ENCODE results near the gene NEO1. TPM values are rescaled to one million over a fixed set of nuclear protein-coding genes. Genes with fewer than 3 reads are reported as not detected.

Gene NEO1
- total RNA-seq, 1 experiment from 2014 or later, result 12.4 TPM

- no peak overlapping the region for H3K4me3 Mint-ChIP-seq (ENCODE audit: unreplicated experiment)
- H3K4me1 Mint-ChIP-seq (ENCODE audit: low read depth, unreplicated experiment), result no peaks in the 10 kb centered on the region
- no peaks in the 10 kb centered on the region for H3K27me3 ChIP-seq (replicated peaks; ENCODE audit: control insufficient read depth, insufficient read depth, low read length)
- ChIA-PET CTCF (no interaction called here), POLR2A (no interaction called here)
- no peak overlapping the region for H3K27ac Mint-ChIP-seq (ENCODE audit: unreplicated experiment)
- H3K36me3 ChIP-seq (ENCODE audit: control insufficient read depth, insufficient read depth, low read length), result no peaks in the 10 kb centered on the region
- BruUV-seq (replicated peaks), result no TSS peak
- no peaks in the 10 kb centered on the region for H3K9me3 Mint-ChIP-seq (ENCODE audit: unreplicated experiment)
- H3K9me3 ChIP-seq, result no peaks in the 10 kb centered on the region
- TF ChIP-seq, protein P1, sequence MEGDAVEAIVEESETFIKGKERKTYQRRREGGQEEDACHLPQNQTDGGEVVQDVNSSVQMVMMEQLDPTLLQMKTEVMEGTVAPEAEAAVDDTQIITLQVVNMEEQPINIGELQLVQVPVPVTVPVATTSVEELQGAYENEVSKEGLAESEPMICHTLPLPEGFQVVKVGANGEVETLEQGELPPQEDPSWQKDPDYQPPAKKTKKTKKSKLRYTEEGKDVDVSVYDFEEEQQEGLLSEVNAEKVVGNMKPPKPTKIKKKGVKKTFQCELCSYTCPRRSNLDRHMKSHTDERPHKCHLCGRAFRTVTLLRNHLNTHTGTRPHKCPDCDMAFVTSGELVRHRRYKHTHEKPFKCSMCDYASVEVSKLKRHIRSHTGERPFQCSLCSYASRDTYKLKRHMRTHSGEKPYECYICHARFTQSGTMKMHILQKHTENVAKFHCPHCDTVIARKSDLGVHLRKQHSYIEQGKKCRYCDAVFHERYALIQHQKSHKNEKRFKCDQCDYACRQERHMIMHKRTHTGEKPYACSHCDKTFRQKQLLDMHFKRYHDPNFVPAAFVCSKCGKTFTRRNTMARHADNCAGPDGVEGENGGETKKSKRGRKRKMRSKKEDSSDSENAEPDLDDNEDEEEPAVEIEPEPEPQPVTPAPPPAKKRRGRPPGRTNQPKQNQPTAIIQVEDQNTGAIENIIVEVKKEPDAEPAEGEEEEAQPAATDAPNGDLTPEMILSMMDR (IDR thresholded peaks at IDR 0.05; ENCODE audit: insufficient read depth in 1 of 2, low read depth in 1 of 2, low read length in 1 of 2, severe bottlenecking in 1 of 2, unreplicated experiment in 1 of 2), result no peak
- no peaks in the 10 kb centered on the region for H3K27me3 Mint-ChIP-seq (ENCODE audit: insufficient read depth, unreplicated experiment)
- DNase-seq, result no peak
- no peaks in the 10 kb centered on the region for H3K4me1 ChIP-seq
- no peaks in the 10 kb centered on the region for H3K36me3 Mint-ChIP-seq (ENCODE audit: insufficient read depth, unreplicated experiment)
- no peak overlapping the region for H3K4me3 ChIP-seq (ENCODE audit: low read depth, low read length)
- intact Hi-C loops (cut with micrococcal nuclease; ENCODE audit: unreplicated experiment), result no loop called here
Observed at GRCh38 chr15:73254598-73254997, 202.3 kb downstream of the NEO1 start.

GRCh38 chr15:73258271-73259108, 206.2 kb downstream of the NEO1 start:
- intact Hi-C loops (cut with micrococcal nuclease; ENCODE audit: unreplicated experiment), result no loop called here
- Histone ChIP-seq H3K36me3 (ENCODE audit: control insufficient read depth, insufficient read depth, low read length) (no peaks in the 10 kb centered on the region), H3K9me3 (no peaks in the 10 kb centered on the region; the same call in 1 of the 2 replicates), H3K27me3 (replicated peaks; ENCODE audit: control insufficient read depth, insufficient read depth, low read length) (no peaks in the 10 kb centered on the region), H3K4me1 (no peaks in the 10 kb centered on the region), H3K4me3 (ENCODE audit: low read depth, low read length) (no peak overlapping the region)
- H3K36me3 Mint-ChIP-seq (ENCODE audit: insufficient read depth, unreplicated experiment), result no peaks in the 10 kb centered on the region
- ChIA-PET POLR2A (interaction anchor here (0.5 to 0.6 kb wide), 2 partner anchors 60 to 177 kb away, joined by 4 read pairs; no protein-coding TSS in a partner anchor), CTCF (no interaction called here)
- H3K9me3 Mint-ChIP-seq (ENCODE audit: unreplicated experiment), result no peaks in the 10 kb centered on the region
- H3K4me1 Mint-ChIP-seq (ENCODE audit: low read depth, unreplicated experiment), result no peaks in the 10 kb centered on the region
- no peak for DNase-seq
- TF ChIP-seq, protein P1 (IDR thresholded peaks at IDR 0.05; ENCODE audit: insufficient read depth in 1 of 2, low read depth in 1 of 2, low read length in 1 of 2, severe bottlenecking in 1 of 2, unreplicated experiment in 1 of 2), result no peak
- H3K4me3 Mint-ChIP-seq (ENCODE audit: unreplicated experiment), result no peak overlapping the region
- no TSS peak for BruUV-seq (replicated peaks)
- H3K27me3 Mint-ChIP-seq (ENCODE audit: insufficient read depth, unreplicated experiment), result no peaks in the 10 kb centered on the region
- H3K27ac Mint-ChIP-seq (ENCODE audit: unreplicated experiment), result no peak overlapping the region

GRCh38 chr15:73264881-73265280, 212.6 kb downstream of the NEO1 start:
- H3K36me3 Mint-ChIP-seq (ENCODE audit: insufficient read depth, unreplicated experiment), result no peaks in the 10 kb centered on the region
- H3K36me3 ChIP-seq (ENCODE audit: control insufficient read depth, insufficient read depth, low read length), result no peaks in the 10 kb centered on the region
- H3K4me1 ChIP-seq, result no peaks in the 10 kb centered on the region
- TF ChIP-seq, protein P1 (IDR thresholded peaks at IDR 0.05; ENCODE audit: insufficient read depth in 1 of 2, low read depth in 1 of 2, low read length in 1 of 2, severe bottlenecking in 1 of 2, unreplicated experiment in 1 of 2), result no peak
- intact Hi-C loops (cut with micrococcal nuclease; ENCODE audit: unreplicated experiment), result loop anchor here (1.0 kb wide), 1 partner anchor 24 kb away; no protein-coding TSS in a partner anchor
- no peaks in the 10 kb centered on the region for H3K9me3 Mint-ChIP-seq (ENCODE audit: unreplicated experiment)
- POLR2A ChIA-PET, result no interaction called here
- CTCF ChIA-PET, result interaction anchor here (1.0 to 1.3 kb wide), 4 partner anchors 15 to 543 kb away, joined by 3 to 10 read pairs (median 4); no protein-coding TSS in a partner anchor
- no peaks in the 10 kb centered on the region; the same call in 1 of the 2 replicates for H3K9me3 ChIP-seq
- H3K4me1 Mint-ChIP-seq (ENCODE audit: low read depth, unreplicated experiment), result no peaks in the 10 kb centered on the region
- no TSS peak for BruUV-seq (replicated peaks)
- H3K27me3 Mint-ChIP-seq (ENCODE audit: insufficient read depth, unreplicated experiment), result no peaks in the 10 kb centered on the region
- H3K27ac Mint-ChIP-seq (ENCODE audit: unreplicated experiment), result no peak overlapping the region
- no peak overlapping the region for H3K4me3 Mint-ChIP-seq (ENCODE audit: unreplicated experiment)
- DNase-seq, result no peak
- no peak overlapping the region for H3K4me3 ChIP-seq (ENCODE audit: low read depth, low read length)
- no peaks in the 10 kb centered on the region for H3K27me3 ChIP-seq (replicated peaks; ENCODE audit: control insufficient read depth, insufficient read depth, low read length)
